ENCODE data around the gene MOBP.

Gene MOBP

GRCh38 chr3:39519554-39520288, 52.2 kb downstream of the MOBP start:
- ChIA-PET POLR2A (no interaction called here), CTCF (interaction anchor here (0.6 kb wide), 1 partner anchor 9 kb away, joined by 3 read pairs; no protein-coding TSS in a partner anchor)
- TF ChIP-seq FOXK2 (IDR thresholded peaks at IDR 0.05) (no peak), CTBP1 (IDR thresholded peaks at IDR 0.05; ENCODE audit: borderline replicate concordance) (no peak), NFRKB (IDR thresholded peaks at IDR 0.05) (no peak), SUZ12 (IDR thresholded peaks at IDR 0.05) (no peak), BHLHE40 (IDR thresholded peaks at IDR 0.05; ENCODE audit: borderline replicate concordance) (no peak), ZNF384 (IDR thresholded peaks at IDR 0.05) (no peak), FOXA1 (IDR thresholded peaks at IDR 0.05) (no peak)

DNA sequence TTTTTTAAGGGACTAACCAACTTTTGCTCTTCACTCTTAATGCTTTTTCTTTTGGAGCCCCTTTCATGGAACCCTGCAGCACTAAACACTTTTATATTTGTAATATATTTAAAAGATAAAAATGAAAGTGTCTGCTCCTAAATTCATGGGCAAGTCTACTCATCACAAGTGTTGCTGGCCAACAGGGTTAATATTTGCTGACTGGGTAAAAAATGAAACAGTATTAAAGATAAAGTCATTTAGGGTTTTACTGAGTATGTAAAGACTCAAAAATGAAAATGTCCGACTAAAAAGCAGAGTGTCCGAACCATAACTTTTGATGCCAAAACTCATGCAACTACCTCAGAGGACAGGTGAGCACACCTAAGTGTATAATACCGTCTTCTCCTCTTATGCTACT, 54.0 kb downstream of the MOBP start:
- ChIA-PET CTCF (no interaction called here), POLR2A (no interaction called here)
- DNase-seq (ENCODE audit: extremely low spot score), result no peak
- TF ChIP-seq FOXA1 (IDR thresholded peaks at IDR 0.05) (no peak), PKNOX1 (IDR thresholded peaks at IDR 0.05) (no peak), FOXK2 (IDR thresholded peaks at IDR 0.05) (no peak), LEF1 (IDR thresholded peaks at IDR 0.05; ENCODE audit: borderline replicate concordance) (no peak), ZNF384 (IDR thresholded peaks at IDR 0.05) (no peak), HDGF (IDR thresholded peaks at IDR 0.05; ENCODE audit: borderline replicate concordance) (no peak), SUZ12 (IDR thresholded peaks at IDR 0.05) (no peak), ARNT (IDR thresholded peaks at IDR 0.05) (no peak), FOXM1 (IDR thresholded peaks at IDR 0.05; ENCODE audit: borderline replicate concordance) (no peak), CTBP1 (IDR thresholded peaks at IDR 0.05; ENCODE audit: borderline replicate concordance) (no peak), NFRKB (IDR thresholded peaks at IDR 0.05) (no peak), ELF4 (IDR thresholded peaks at IDR 0.05) (no peak), SP1 (IDR thresholded peaks at IDR 0.05) (no peak), BHLHE40 (IDR thresholded peaks at IDR 0.05; ENCODE audit: borderline replicate concordance) (no peak), TARDBP (IDR thresholded peaks at IDR 0.05) (no peak), L3MBTL2 (conservative IDR thresholded peaks at IDR 0.05) (no peak)

More at GRCh38 chr3:39519554-39520288, 52.2 kb downstream of the MOBP start:
- no peak for DNase-seq (ENCODE audit: extremely low spot score)

- no peak for DNase-seq (ENCODE audit: extremely low spot score)
- CTCF ChIA-PET, result interaction anchor here (0.6 kb wide), 1 partner anchor 10 kb away, joined by 3 read pairs; no protein-coding TSS in a partner anchor
These were observed 56.6 kb downstream of the MOBP start for GRCh38 chr3:39524107-39524506.

GRCh38 chr3:39528844-39529243, 61.4 kb downstream of the MOBP start:
- POLR2A ChIA-PET, result no interaction called here
- no peak for TF ChIP-seq NFRKB (IDR thresholded peaks at IDR 0.05)
- no peak for TF ChIP-seq BHLHE40 (IDR thresholded peaks at IDR 0.05; ENCODE audit: borderline replicate concordance)
- no peak for TF ChIP-seq FOXA1 (IDR thresholded peaks at IDR 0.05)
- TF ChIP-seq L3MBTL2 (conservative IDR thresholded peaks at IDR 0.05), result peak; percentile 31
- DNase-seq (ENCODE audit: extremely low spot score), result no peak
- CTCF ChIA-PET, result interaction anchor here (0.6 kb wide), 1 partner anchor 81 kb away, joined by 4 read pairs; no protein-coding TSS in a partner anchor

More at GRCh38 chr3:39524107-39524506, 56.6 kb downstream of the MOBP start:
- TF ChIP-seq ARNT (IDR thresholded peaks at IDR 0.05) (no peak), FOXK2 (IDR thresholded peaks at IDR 0.05) (no peak), CTBP1 (IDR thresholded peaks at IDR 0.05; ENCODE audit: borderline replicate concordance) (no peak), HDGF (IDR thresholded peaks at IDR 0.05; ENCODE audit: borderline replicate concordance) (no peak), BHLHE40 (IDR thresholded peaks at IDR 0.05; ENCODE audit: borderline replicate concordance) (no peak), L3MBTL2 (conservative IDR thresholded peaks at IDR 0.05) (no peak), PKNOX1 (IDR thresholded peaks at IDR 0.05) (no peak), ZNF384 (IDR thresholded peaks at IDR 0.05) (no peak), FOXM1 (IDR thresholded peaks at IDR 0.05; ENCODE audit: borderline replicate concordance) (no peak), NFRKB (IDR thresholded peaks at IDR 0.05) (no peak), SUZ12 (IDR thresholded peaks at IDR 0.05) (no peak), ELF4 (IDR thresholded peaks at IDR 0.05) (no peak), TARDBP (IDR thresholded peaks at IDR 0.05) (no peak), SP1 (IDR thresholded peaks at IDR 0.05) (no peak), FOXA1 (IDR thresholded peaks at IDR 0.05) (no peak), LEF1 (IDR thresholded peaks at IDR 0.05; ENCODE audit: borderline replicate concordance) (no peak)
- POLR2A ChIA-PET, result no interaction called here

DNA sequence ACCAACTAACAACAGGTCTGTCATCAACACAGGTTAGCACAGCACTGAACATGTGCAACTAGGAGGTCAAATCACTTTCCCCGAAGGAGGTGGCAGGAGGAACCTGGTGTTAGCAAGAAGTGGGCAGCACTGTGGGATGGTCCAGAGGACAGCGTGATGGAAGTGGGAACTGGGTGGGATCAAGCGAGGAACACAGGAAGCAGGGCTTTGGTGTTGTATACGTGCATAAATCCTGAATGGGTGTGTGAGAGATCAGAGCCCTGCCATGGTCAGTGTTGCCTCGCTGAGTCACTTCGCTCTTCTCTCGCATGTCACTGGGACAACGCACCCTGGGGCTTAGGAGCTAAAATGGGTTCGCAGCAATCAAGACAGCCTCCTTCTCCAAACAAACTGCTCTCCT, 62.1 kb downstream of the MOBP start:
- DNase-seq (ENCODE audit: extremely low spot score), result no peak
- CTCF ChIA-PET, result no interaction called here
- POLR2A ChIA-PET, result no interaction called here
- no peak for TF ChIP-seq PKNOX1 (IDR thresholded peaks at IDR 0.05)
- TF ChIP-seq FOXA1 (IDR thresholded peaks at IDR 0.05), result no peak

- CTCF ChIA-PET, result no interaction called here
- no peak for DNase-seq (ENCODE audit: extremely low spot score)
- POLR2A ChIA-PET, result no interaction called here
- TF ChIP-seq SUZ12 (IDR thresholded peaks at IDR 0.05), result no peak
- no peak for TF ChIP-seq L3MBTL2 (conservative IDR thresholded peaks at IDR 0.05)
- TF ChIP-seq ARNT (IDR thresholded peaks at IDR 0.05), result no peak
- no peak for TF ChIP-seq PKNOX1 (IDR thresholded peaks at IDR 0.05)
- TF ChIP-seq HDGF (IDR thresholded peaks at IDR 0.05; ENCODE audit: borderline replicate concordance), result no peak
- TF ChIP-seq CTBP1 (IDR thresholded peaks at IDR 0.05; ENCODE audit: borderline replicate concordance), result no peak
- no peak for TF ChIP-seq ELF4 (IDR thresholded peaks at IDR 0.05)
- TF ChIP-seq TARDBP (IDR thresholded peaks at IDR 0.05), result no peak
- TF ChIP-seq FOXK2 (IDR thresholded peaks at IDR 0.05), result no peak
- no peak for TF ChIP-seq FOXA1 (IDR thresholded peaks at IDR 0.05)
These were observed 63.6 kb downstream of the MOBP start for GRCh38 chr3:39531066-39531465.
